Suprapubic skin (tissue), 4 donors: Measurements from ENCODE around the gene EPGN. TPM values are rescaled to one million over a fixed set of nuclear protein-coding genes. Genes with fewer than 3 reads are reported as not detected.
"Not testable (repeated sequence)": the region's sequence is repeated elsewhere in the genome, so short reads cannot be mapped to it uniquely, and the experiment has no call there.

Experiments used
- DNase-seq, 2 donors: peaks; one replicate each; pipeline ENCODE4 v3.0.0-alpha.2; 2019; ENCODE audit warnings: low spot score in 2 of 2
- H3K27ac ChIP-seq: fragments of 200-600 bp; sonication (generic); one replicate; pipeline ENCODE4 v1.5.1; 2019
- H3K27me3 ChIP-seq: fragments of 200-600 bp; sonication (generic); one replicate; pipeline ENCODE4 v1.5.1; 2019
- H3K36me3 ChIP-seq: fragments of 200-600 bp; sonication (generic); one replicate; pipeline ENCODE4 v1.5.1; 2019
- H3K4me1 ChIP-seq: fragments of 200-600 bp; sonication (generic); one replicate; pipeline ENCODE4 v1.5.1; 2019
- H3K4me3 ChIP-seq: fragments of 200-600 bp; sonication (generic); one replicate; pipeline ENCODE4 v1.5.1; 2019; ENCODE audit warnings: mild to moderate bottlenecking
- H3K9me3 ChIP-seq: fragments of 200-600 bp; sonication (generic); one replicate; pipeline ENCODE4 v1.5.1; 2019
- EP300 ChIP-seq: sonication (generic); formaldehyde crosslinking; IDR thresholded peaks from one replicate; pipeline ENCODE4 v1.6.1; 2017; ENCODE audit warnings: antibody characterized with exemption
- POLR2A ChIP-seq, 2 donors: fragments of 450-650 bp; IDR thresholded peaks; one replicate each; pipeline ENCODE4 v1.6.1; 2017; ENCODE audit warnings: antibody characterized with exemption in 2 of 2, mild to moderate bottlenecking in 2 of 2, moderate library complexity in 2 of 2
- POLR2AphosphoS5 ChIP-seq, 3 donors: sonication (generic); formaldehyde crosslinking; IDR thresholded peaks; one replicate each; pipeline ENCODE4 v1.6.1; 2017; ENCODE audit warnings: antibody characterized with exemption in 3 of 3
- WGBS: methylation state at CpG from one replicate; pipeline ENCODE4 v1.1.5; 2018; 5-methylcytosine and 5-hydroxymethylcytosine counted together
- total RNA-seq, 4 donors: library from RNA; depleted of rRNA; stranded (reverse); fragments of >200 nt; gene quantifications; one replicate each; pipeline ENCODE4 v1.1.0, GENCODE V29; 2016
- TF ChIP-seq, protein P1 (sequence below), 2 donors: fragments of 200-600 bp in 1 of 2; fragments of 450-650 bp in 1 of 2; sonication (generic) in 1 of 2; IDR thresholded peaks; one replicate each; pipeline ENCODE4 v1.5.1; 2016 to 2019; ENCODE audit warnings: antibody characterized with exemption in 2 of 2, mild to moderate bottlenecking in 1 of 2, moderate library complexity in 1 of 2

EPGN gene
- total RNA-seq, 4 donors from 2014 or later: 8.8 to 28.2 (median 16.5) TPM

DNA sequence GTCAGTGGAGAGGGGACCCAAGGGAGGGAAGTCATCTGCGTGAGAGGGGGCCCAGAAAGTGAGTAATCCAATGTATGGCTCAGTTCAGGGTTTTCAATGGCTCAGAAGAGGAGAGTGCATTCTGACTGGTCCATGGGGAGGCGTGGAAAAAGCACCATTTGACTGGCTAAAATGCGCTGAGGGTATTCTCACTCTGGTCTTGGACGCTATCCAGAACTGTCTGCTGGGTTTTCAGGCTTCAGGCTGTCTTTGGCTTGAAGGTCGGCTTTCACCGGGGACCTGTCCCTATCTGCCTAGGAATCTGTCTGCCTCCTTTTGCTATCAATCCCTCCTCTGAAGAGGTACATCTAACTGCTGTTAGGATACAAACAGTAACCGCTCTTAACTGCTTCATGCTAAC is 26.4 kb downstream of the EPGN start:
- 88% methylated on average over 7 of the region's 7 CpGs for WGBS
- H3K27me3 ChIP-seq: no peaks in the 10 kb centered on the region

DNA sequence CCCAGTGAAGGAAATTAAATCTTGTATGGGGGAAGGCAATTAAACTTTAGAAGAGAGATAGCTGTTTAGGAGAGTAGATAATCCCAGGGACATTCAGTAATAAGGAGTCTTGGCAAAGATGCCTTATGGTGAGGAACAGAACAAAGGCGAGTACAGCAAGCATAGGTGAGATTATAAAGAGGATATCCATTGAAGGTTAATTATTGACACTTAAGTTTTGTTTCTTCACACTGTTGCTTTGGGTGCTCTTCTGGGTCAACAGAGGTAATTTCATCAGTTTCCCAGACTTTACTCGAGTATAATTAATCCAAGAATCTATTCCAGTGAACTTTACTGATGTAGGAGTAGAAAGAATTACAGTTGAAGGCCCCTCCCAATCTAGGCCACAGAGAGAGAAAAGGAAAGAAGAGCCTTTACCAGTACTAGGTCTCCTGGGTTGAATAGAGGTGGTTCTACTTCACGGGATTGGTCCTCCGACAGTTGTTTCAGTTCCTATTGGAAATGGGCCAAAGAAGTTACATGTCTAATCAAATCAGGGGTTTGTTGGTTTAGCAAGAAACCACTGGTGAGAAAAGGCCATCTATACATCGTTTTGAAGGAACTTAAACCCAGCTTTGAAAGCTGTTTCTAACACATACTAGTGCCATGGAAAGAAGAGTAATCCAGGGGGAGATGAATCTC is 27.2 kb downstream of the EPGN start:
- Histone ChIP-seq H3K27ac (no peak overlapping the region), H3K9me3 (no peaks in the 10 kb centered on the region), H3K27me3 (no peaks in the 10 kb centered on the region), H3K36me3 (no peaks in the 10 kb centered on the region), H3K4me1 (no peaks in the 10 kb centered on the region), H3K4me3 (no peak overlapping the region)
- TF ChIP-seq POLR2A (IDR thresholded peaks at IDR 0.05) (no peak), EP300 (no peak), POLR2AphosphoS5 (IDR thresholded peaks at IDR 0.05) (no peak)
- TF ChIP-seq, protein P1, sequence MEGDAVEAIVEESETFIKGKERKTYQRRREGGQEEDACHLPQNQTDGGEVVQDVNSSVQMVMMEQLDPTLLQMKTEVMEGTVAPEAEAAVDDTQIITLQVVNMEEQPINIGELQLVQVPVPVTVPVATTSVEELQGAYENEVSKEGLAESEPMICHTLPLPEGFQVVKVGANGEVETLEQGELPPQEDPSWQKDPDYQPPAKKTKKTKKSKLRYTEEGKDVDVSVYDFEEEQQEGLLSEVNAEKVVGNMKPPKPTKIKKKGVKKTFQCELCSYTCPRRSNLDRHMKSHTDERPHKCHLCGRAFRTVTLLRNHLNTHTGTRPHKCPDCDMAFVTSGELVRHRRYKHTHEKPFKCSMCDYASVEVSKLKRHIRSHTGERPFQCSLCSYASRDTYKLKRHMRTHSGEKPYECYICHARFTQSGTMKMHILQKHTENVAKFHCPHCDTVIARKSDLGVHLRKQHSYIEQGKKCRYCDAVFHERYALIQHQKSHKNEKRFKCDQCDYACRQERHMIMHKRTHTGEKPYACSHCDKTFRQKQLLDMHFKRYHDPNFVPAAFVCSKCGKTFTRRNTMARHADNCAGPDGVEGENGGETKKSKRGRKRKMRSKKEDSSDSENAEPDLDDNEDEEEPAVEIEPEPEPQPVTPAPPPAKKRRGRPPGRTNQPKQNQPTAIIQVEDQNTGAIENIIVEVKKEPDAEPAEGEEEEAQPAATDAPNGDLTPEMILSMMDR (IDR thresholded peaks at IDR 0.05): no peak
- 80% methylated on average over 5 of the region's 5 CpGs for WGBS
- DNase-seq: no peak

More for the DNA sequence above, 26.4 kb downstream of the EPGN start:
- H3K36me3 ChIP-seq: no peaks in the 10 kb centered on the region
- H3K27ac ChIP-seq: no peak overlapping the region
- H3K4me1 ChIP-seq: no peaks in the 10 kb centered on the region
- H3K9me3 ChIP-seq: no peaks in the 10 kb centered on the region
- DNase-seq: no peak
- TF ChIP-seq, protein P1 (IDR thresholded peaks at IDR 0.05): no peak
- TF ChIP-seq POLR2AphosphoS5 (IDR thresholded peaks at IDR 0.05): no peak
- TF ChIP-seq EP300: no peak
- TF ChIP-seq POLR2A (IDR thresholded peaks at IDR 0.05): no peak
- H3K4me3 ChIP-seq: no peak overlapping the region

DNA sequence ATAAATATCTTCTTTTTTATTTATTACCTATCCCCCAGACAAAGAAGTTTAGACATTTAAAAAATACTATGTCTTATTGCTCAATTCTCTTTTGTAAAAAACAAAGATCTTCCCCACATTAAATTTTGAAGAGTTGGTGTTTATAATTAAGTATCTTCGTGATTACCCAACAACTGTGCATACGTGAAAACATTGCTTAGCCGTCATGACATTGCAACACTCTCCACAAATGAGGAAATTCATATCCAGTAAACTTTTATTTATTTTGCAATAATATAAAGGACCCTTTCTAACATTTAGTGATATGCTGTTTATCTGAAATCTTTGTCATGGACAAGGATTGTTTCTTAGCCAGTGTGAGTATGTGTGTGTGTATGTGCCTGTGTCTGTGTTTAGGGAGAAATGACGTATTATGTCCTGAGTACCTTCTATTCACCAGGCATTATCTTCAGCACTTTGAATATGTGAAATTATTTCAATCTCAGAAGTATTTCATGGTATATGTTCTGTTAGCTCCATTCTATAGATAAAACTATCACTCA is 30.6 kb downstream of the EPGN start:
- TF ChIP-seq EP300 (no peak), POLR2A (IDR thresholded peaks at IDR 0.05) (no peak), POLR2AphosphoS5 (IDR thresholded peaks at IDR 0.05) (no peak)
- TF ChIP-seq, protein P1 (IDR thresholded peaks at IDR 0.05): no peak
- Histone ChIP-seq H3K36me3 (no peaks in the 10 kb centered on the region), H3K9me3 (peaks cover 2% of the 10 kb centered on the region), H3K27me3 (no peaks in the 10 kb centered on the region), H3K27ac (no peak overlapping the region), H3K4me1 (no peaks in the 10 kb centered on the region), H3K4me3 (no peak overlapping the region)
- WGBS: 71% methylated on average over 4 of the region's 4 CpGs
- no peak for DNase-seq

DNA sequence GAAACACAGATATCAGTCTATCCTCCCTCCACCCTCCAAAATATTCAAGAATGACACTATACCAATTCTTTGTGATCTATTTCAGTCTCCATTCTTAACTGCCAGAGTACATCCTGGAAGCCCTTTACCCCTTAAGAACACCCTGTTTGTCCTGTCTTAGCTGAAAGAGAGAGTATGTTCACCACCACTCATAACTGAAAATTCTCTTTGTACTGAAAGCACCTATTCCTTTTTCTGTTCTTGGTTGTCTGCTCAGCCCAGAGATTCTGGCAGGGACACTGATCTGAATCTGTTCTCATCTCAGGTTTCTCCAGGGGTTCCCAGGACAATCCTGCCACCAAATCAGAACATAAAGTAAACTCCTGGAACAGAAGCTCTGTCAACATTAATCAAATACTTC is 31.2 kb downstream of the EPGN start:
- Histone ChIP-seq H3K4me3 (no peak overlapping the region), H3K27me3 (no peaks in the 10 kb centered on the region), H3K4me1 (no peaks in the 10 kb centered on the region), H3K9me3 (peaks cover 8% of the 10 kb centered on the region), H3K27ac (no peak overlapping the region), H3K36me3 (no peaks in the 10 kb centered on the region)
- DNase-seq: no peak
- TF ChIP-seq EP300 (no peak), POLR2A (IDR thresholded peaks at IDR 0.05) (no peak), POLR2AphosphoS5 (IDR thresholded peaks at IDR 0.05) (no peak)
- TF ChIP-seq, protein P1 (IDR thresholded peaks at IDR 0.05): no peak

DNA sequence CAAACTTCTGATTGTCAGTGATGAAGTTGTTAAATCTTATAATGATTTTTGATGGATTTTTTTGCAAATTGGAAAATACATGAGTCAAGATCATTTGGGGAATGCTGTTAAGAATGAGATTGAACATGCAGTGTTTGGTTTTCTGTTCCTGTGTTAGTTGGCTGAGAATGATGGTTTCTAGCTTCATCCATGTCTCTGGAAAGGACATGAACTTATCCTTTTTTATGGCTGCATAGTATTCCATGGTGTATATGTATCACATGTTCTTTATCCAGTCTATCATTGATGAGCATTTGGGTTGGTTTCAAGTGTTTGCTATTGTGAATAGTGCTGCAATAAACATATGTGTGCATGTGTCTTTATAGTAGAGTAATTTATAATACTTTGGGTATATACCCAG is 32.2 kb downstream of the EPGN start:
- H3K36me3 ChIP-seq, DNase-seq, H3K4me1 ChIP-seq, H3K4me3 ChIP-seq, H3K27ac ChIP-seq, H3K9me3 ChIP-seq, H3K27me3 ChIP-seq: not testable (repeated sequence)

DNA sequence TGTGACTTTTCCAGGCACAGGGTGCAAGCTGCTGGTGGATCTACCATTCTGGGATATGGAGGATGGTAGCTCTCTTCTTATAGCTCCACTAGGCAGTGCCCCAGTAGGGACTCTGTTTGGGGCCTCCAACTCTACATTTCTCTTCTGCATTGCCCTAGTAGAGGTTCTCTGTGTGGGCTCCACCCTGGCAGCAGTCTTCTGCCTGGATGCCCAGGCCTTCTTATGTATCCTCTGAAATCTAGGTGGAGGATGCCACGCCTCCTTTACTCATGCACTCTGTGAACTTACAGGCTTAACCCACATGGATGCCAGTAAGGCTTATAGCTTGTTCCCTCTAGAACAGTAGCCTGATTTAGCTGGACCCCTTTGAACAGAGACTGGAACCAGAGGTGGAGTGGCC is 35.8 kb downstream of the EPGN start:
- TF ChIP-seq, protein P1 (IDR thresholded peaks at IDR 0.05): no peak
- no peak for TF ChIP-seq POLR2A (IDR thresholded peaks at IDR 0.05)
- no peak for TF ChIP-seq EP300
- TF ChIP-seq POLR2AphosphoS5 (IDR thresholded peaks at IDR 0.05): no peak
- Histone ChIP-seq H3K27ac (no peak overlapping the region), H3K4me1 (no peaks in the 10 kb centered on the region), H3K9me3 (peaks cover 10% of the 10 kb centered on the region), H3K36me3 (no peaks in the 10 kb centered on the region), H3K4me3 (no peak overlapping the region), H3K27me3 (no peaks in the 10 kb centered on the region)
- 67% methylated on average over 1 of the region's 1 CpG for WGBS
- DNase-seq: no peak
